Transverse colon (tissue), 4 donors: Measurements from ENCODE around the gene PINK1. TPM values are rescaled to one million over a fixed set of nuclear protein-coding genes. Genes with fewer than 3 reads are reported as not detected.

Experiments
- DNase-seq: peaks from one replicate; pipeline ENCODE4 v3.0.0-alpha.2; 2019
- H3K27ac ChIP-seq, 4 donors: fragments of 200-600 bp; sonication (generic); 2 replicates each; pipeline ENCODE4 v1.5.1; 2016 to 2018; ENCODE audit warnings: inconsistent platforms in 4 of 4
- H3K27me3 ChIP-seq: fragments of 200-600 bp; sonication (generic); 2 replicates; pipeline ENCODE4 v1.5.1; 2017; ENCODE audit warnings: inconsistent platforms
- H3K36me3 ChIP-seq, 4 donors: fragments of 200-600 bp; sonication (generic); 2 replicates each; pipeline ENCODE4 v1.5.1; 2017 to 2019; ENCODE audit warnings: inconsistent platforms in 4 of 4
- H3K4me1 ChIP-seq, 4 donors: fragments of 200-600 bp; sonication (generic); 2 replicates each; pipeline ENCODE4 v1.5.1; 2017 to 2020; ENCODE audit warnings: inconsistent platforms in 4 of 4
- H3K4me3 ChIP-seq, 4 donors: fragments of 200-600 bp; sonication (generic); 1 replicate in 1 of 4; 2 replicates in 3 of 4; pipeline versions ENCODE4 v1.5.1 to v1.6.1; 2017 to 2019; ENCODE audit warnings: inconsistent platforms in 4 of 4
- H3K9me3 ChIP-seq, 2 donors: fragments of 200-600 bp; sonication (generic); 2 replicates each; pipeline ENCODE4 v1.5.1; 2017 to 2019; ENCODE audit warnings: inconsistent platforms in 2 of 2
- CTCF ChIP-seq, 5 experiments: fragments of 200-600 bp in 3 of 5; fragments of 450-650 bp in 2 of 5; sonication (generic) in 3 of 5; IDR thresholded peaks; 1 replicate in 2 of 5; 2 replicates in 3 of 5; pipeline ENCODE4 v1.5.1; 2016 to 2017; ENCODE audit warnings: antibody characterized with exemption in 5 of 5, inconsistent platforms in 3 of 5, mild to moderate bottlenecking in 2 of 5, moderate library complexity in 1 of 5
- EP300 ChIP-seq: sonication (generic); formaldehyde crosslinking; IDR thresholded peaks from one replicate; pipeline ENCODE4 v1.6.1; 2017; ENCODE audit warnings: antibody characterized with exemption, low read depth
- POLR2A ChIP-seq: fragments of 450-650 bp; IDR thresholded peaks from one replicate; pipeline ENCODE4 v1.6.1; 2016; ENCODE audit warnings: antibody characterized with exemption, mild to moderate bottlenecking, moderate library complexity
- POLR2AphosphoS5 ChIP-seq, 3 donors: sonication (generic); formaldehyde crosslinking; IDR thresholded peaks; one replicate each; pipeline ENCODE4 v1.6.1; 2016; ENCODE audit warnings: antibody characterized with exemption in 3 of 3
- WGBS, 2 donors: methylation state at CpG; one replicate each; pipeline ENCODE4 v1.1.5; 2018; ENCODE audit warnings: low coverage in 1 of 2; 5-methylcytosine and 5-hydroxymethylcytosine counted together
- in situ Hi-C, 4 donors: fragments of 200-750 bp; cut with MboI; loops; one replicate each; pipeline versions ENCODE4 v1.15.0 to v1.15.1; 2017; ENCODE audit warnings: low sequenced_read_pairs in 3 of 4, low pct_ligation_motif_present in 1 of 4, low pct_unique_long_range_greater_than_20kb in 1 of 4
- intact Hi-C: fragments of 100-400 bp; cut with DNase I; formaldehyde crosslinking; loops from one replicate; pipeline ENCODE4 v1.15.1; 2023; ENCODE audit warnings: low total_unique reads
- total RNA-seq, 4 donors: library from RNA; depleted of rRNA; stranded (reverse); fragments of >200 nt; gene quantifications; one replicate each; pipeline ENCODE4 v1.1.0, GENCODE V29; 2016

The PINK1 gene
- total RNA-seq, 4 donors from 2014 or later, result 122 to 235 (median 192) TPM

GRCh38 chr1:20636785-20637347 is 3.6 kb downstream of the PINK1 start:
- no peaks in the 10 kb centered on the region for H3K9me3 ChIP-seq
- no peak for DNase-seq
- WGBS, 2 donors, result 91% methylated on average over 8 of the region's 8 CpGs; no CpG with 5 or more reads in 1 of the 2 donors
- TF ChIP-seq POLR2A, result no peak
- TF ChIP-seq POLR2AphosphoS5 (IDR thresholded peaks at IDR 0.05), result no peak
- no peak for TF ChIP-seq EP300
- TF ChIP-seq CTCF (IDR thresholded peaks at IDR 0.05), result no peak
- intact Hi-C loops (no loop called here), in situ Hi-C loops (loop anchor here (5.0 to 10.0 kb wide), 5 partner anchors 55 to 120 kb away; no protein-coding TSS in a partner anchor)
- H3K4me1 ChIP-seq, result peaks cover 0 to 23% (median 14%) of the 10 kb centered on the region in 4 donors
- no peak overlapping the region for H3K27ac ChIP-seq
- H3K4me3 ChIP-seq, result no peak overlapping the region
- no peaks in the 10 kb centered on the region for H3K27me3 ChIP-seq
- H3K36me3 ChIP-seq, result peaks cover 0 to 19% (median 7%) of the 10 kb centered on the region in 4 donors

GRCh38 chr1:20640183-20640597 is 6.9 kb downstream of the PINK1 start:
- H3K27me3 ChIP-seq, result no peaks in the 10 kb centered on the region
- H3K4me3 ChIP-seq, result no peak overlapping the region
- H3K36me3 ChIP-seq, result peaks cover 0 to 32% (median 14%) of the 10 kb centered on the region in 4 donors
- H3K9me3 ChIP-seq, result no peaks in the 10 kb centered on the region
- 23 to 30% methylated on average over 4 to 6 of the region's 6 CpGs for WGBS, 2 donors
- H3K4me1 ChIP-seq, result peaks cover 0 to 5% (median 0%) of the 10 kb centered on the region in 4 donors
- in situ Hi-C loops (no loop called here), intact Hi-C loops (loop anchor here (5.0 kb wide), 1 partner anchor 118 kb away; no protein-coding TSS in a partner anchor)
- DNase-seq, result peak; percentile 61
- TF ChIP-seq POLR2AphosphoS5 (IDR thresholded peaks at IDR 0.05), result no peak
- peak; percentile 76 to 87 (median 79) for TF ChIP-seq CTCF (IDR thresholded peaks at IDR 0.05)
- no peak for TF ChIP-seq POLR2A
- no peak overlapping the region for H3K27ac ChIP-seq

DNA sequence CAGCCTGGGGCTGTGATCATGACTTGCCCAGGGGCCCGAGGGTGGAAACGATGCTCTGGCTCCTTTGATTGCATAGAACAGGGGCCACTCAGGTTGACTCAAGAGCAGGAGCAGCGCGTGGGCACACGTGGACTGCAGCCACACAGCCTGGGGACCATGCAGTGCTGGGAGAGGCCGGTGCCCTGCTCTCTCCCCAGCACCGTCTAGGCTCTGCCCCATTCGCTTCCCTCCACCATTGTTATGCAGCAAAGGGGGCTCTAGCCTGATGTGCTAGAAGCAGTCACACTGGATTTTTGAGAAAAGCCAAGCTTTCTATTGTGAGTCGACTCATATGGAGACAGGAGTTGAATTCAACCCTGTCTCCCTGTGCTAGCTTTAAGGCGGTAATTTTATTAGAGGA is 8.7 kb downstream of the PINK1 start:
- 85% methylated on average over 10 of the region's 10 CpGs; no CpG with 5 or more reads in 1 of the 2 donors for WGBS, 2 donors
- H3K27me3 ChIP-seq, result no peaks in the 10 kb centered on the region
- peaks cover 0 to 42% (median 16%) of the 10 kb centered on the region in 4 donors for H3K36me3 ChIP-seq
- no peaks in the 10 kb centered on the region for H3K9me3 ChIP-seq
- no peak overlapping the region for H3K27ac ChIP-seq
- H3K4me1 ChIP-seq, result no peaks in the 10 kb centered on the region
- no peak overlapping the region for H3K4me3 ChIP-seq
- DNase-seq, result no peak
- intact Hi-C loops (loop anchor here (5.0 kb wide), 1 partner anchor 120 kb away; no protein-coding TSS in a partner anchor), in situ Hi-C loops (no loop called here)
- no peak for TF ChIP-seq EP300
- no peak for TF ChIP-seq POLR2A

DNA sequence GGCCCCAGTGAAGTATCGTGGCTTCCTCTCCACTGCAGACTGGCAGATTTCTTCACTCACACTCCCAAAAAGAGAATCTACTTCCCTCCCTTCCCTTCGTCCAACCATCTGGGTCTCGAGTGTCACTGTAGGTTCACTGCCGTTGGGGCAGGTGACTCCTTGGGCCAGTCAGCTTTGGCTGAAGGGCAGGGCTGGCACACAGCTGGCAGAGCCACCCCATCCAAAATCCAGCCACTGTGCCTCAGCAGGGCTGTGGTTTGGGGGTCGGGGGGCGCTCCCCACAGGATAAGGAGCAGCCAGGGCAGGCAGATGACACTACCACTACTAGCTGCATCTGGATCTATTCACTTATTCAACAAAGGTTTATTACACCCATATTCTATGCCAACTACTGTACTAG is 9.8 kb downstream of the PINK1 start:
- intact Hi-C loops, result loop anchor here (5.0 kb wide), 1 partner anchor 121 kb away; no protein-coding TSS in a partner anchor
- H3K36me3 ChIP-seq, result peaks cover 0 to 47% (median 16%) of the 10 kb centered on the region in 4 donors

More for the DNA sequence above, 9.8 kb downstream of the PINK1 start:
- H3K4me3 ChIP-seq, result no peak overlapping the region
- in situ Hi-C loops, result no loop called here
- TF ChIP-seq POLR2A, result no peak
- TF ChIP-seq EP300, result no peak
- TF ChIP-seq POLR2AphosphoS5 (IDR thresholded peaks at IDR 0.05), result no peak
- TF ChIP-seq CTCF (IDR thresholded peaks at IDR 0.05), result no peak
- no peaks in the 10 kb centered on the region for H3K27me3 ChIP-seq
- H3K27ac ChIP-seq, result no peak overlapping the region
- no peak for DNase-seq
- H3K4me1 ChIP-seq, result no peaks in the 10 kb centered on the region
- H3K9me3 ChIP-seq, result no peaks in the 10 kb centered on the region
- 82% methylated on average over 6 of the region's 6 CpGs; no CpG with 5 or more reads in 1 of the 2 donors for WGBS, 2 donors
